GM18517 (cell line): ENCODE data around the gene CEP57.

Experiments used
- ATAC-seq: cut with Tn5 transposase; IDR thresholded peaks from one replicate; pipeline ENCODE4 v1.9.1; 2021; ENCODE audit warnings: mild to moderate bottlenecking, moderate library complexity; ENCODE audit not compliant: unreplicated experiment

Gene CEP57

DNA sequence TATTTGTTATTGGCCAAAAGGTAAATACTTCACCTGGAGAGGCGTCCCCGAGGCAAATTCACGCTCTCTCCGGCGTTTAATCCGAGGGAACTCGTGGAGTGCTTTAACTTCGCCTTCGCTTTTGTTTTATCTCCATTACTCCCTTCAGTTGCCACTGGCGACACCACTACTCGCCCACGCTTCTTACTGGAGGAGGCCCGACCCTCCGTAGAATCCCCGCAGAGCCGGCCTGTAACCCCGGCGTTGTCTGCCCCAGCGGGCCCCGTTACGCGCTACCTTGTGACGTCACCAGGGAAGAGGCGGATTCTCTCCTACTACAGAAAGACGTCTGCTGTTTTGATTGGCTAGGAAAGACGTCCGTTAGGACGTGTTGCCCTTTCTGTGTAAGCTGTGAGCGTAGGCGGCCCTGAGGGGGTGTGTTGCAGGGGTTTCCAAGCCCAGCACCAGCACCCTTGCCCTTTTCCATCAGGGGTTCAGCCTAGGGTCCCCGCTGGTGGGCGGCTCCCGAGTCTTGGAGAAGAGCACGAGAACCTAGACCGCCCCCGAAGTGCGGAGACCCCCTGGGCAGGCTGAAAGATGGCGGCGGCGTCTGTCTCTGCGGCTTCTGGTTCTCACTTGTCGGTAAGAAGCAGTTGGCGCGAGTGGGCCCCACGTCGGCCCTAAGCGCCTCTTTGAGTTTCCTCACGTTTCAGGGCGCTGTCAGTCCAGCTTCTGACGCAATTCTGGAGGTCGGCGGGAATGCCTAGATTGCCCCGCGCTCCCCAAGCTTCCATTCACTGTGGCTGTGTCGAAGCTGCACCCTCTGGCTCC, at the start of gene CEP57:
Gene CEP57, plus strand, starts transcription at position 376 of the 810 bp plus-strand sequence. Its CDS starts 201 bp downstream, at position 577.
- ATAC-seq = peak; percentile 76

GRCh38 chr11:95750101-95750500, 40.2 kb upstream of the CEP57 start:
- no peak for ATAC-seq

GRCh38 chr11:95751515-95751914, 38.8 kb upstream of the CEP57 start:
- no peak for ATAC-seq

DNA sequence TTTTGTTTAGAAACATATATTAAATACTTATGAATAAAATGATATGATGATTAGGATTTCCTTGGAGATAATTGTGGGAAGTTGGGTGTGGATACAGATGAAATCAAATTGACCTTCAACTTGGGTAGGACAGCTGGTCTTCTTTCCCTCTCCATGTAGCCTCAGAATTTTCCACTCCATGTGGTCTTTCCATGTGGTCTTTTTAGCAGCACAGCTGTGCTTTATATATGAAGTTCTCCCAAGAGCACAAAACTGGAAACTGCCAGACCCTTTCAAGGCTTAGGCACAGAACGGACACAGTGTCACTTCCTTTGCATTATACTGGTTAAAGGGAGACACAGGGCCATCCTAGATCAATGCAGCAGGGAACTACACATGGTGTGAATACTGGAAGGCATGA, 29.4 kb upstream of the CEP57 start:
- ATAC-seq = no peak

DNA sequence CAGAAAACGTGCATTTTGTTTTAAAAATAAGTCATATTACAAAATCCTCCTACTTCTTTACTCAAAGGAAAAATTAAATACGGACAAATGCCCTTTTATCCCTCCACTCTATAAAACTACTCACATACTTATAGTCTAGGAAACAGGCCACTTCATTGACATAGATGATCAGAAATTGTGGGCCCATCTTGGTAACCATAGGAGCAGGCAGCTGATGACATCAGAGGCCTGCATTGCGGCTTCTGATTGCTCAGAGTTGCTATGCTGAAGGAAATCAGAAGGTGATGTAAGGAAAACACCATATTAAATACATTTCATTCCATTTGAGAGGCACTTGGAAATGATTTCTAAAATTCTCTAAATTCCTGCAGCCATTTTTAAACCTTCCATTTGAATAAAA, 27.8 kb upstream of the CEP57 start:
- no peak for ATAC-seq

- no peak for ATAC-seq
These were observed 25.9 kb upstream of the CEP57 start for GRCh38 chr11:95764267-95764898.

DNA sequence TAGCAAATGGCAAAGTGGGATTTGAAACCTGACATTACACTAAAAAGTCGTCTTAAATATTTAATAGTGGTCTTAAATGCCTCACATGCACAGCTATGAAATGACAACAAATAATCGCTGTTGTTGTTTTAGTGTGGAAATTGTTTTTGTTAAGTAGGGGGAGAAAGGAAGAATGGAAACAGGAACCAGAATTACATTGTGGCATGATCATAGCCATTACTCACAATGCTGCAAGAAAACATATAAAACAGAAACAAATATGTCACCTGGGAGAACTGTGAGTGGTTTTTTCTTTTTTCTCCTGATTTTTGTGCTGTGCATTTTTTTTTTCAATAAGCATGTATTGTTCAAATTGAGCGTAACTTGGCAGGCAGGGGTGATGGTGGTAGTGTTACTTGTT, 23.6 kb upstream of the CEP57 start:
- no peak for ATAC-seq

- ATAC-seq = no peak
These were observed 22.8 kb upstream of the CEP57 start for GRCh38 chr11:95767498-95767897.

DNA sequence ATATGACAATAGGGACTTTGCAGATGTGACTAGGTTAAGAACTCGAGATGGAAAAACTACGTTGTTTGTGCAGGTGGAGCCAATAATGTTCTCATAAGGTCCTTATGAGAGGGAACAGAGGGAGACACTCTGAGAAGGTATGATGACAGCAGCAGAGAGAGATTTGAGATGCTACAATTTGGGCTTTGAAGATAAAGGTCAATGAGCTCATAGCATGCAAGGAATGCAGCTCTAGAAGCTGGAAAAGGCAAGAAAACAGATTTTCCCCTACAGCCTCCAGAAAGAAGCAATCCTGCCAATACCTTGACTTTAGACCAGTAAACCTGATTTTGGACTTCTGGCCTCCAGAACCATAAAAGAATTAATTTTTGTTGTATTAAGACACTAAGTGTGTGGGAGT, 21.8 kb upstream of the CEP57 start:
- no peak for ATAC-seq

- ATAC-seq = no peak
These were observed 13.4 kb upstream of the CEP57 start for GRCh38 chr11:95776859-95777258.

GRCh38 chr11:95778699-95779098, 11.6 kb upstream of the CEP57 start:
- ATAC-seq = no peak

DNA sequence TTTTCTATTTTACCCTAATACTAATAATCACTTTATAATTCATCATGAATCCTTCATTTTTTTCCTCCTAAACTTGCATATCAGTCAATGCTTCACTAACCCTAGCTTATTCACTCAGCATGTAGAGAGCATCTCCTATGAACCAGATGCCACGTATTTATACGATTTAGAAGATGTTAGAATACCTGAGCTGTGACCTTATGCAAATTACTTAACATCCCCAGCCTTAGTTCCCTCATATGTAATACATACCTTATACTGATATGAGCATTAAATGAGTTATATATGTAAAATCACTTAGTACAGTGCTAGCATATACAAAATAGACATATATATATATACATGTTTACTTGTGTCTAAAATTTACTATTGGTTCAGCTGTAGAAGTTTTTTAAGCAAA, 9.8 kb upstream of the CEP57 start:
- ATAC-seq = no peak

GRCh38 chr11:95788921-95789505, 1.3 kb upstream of the CEP57 start:
- ATAC-seq = no peak

DNA sequence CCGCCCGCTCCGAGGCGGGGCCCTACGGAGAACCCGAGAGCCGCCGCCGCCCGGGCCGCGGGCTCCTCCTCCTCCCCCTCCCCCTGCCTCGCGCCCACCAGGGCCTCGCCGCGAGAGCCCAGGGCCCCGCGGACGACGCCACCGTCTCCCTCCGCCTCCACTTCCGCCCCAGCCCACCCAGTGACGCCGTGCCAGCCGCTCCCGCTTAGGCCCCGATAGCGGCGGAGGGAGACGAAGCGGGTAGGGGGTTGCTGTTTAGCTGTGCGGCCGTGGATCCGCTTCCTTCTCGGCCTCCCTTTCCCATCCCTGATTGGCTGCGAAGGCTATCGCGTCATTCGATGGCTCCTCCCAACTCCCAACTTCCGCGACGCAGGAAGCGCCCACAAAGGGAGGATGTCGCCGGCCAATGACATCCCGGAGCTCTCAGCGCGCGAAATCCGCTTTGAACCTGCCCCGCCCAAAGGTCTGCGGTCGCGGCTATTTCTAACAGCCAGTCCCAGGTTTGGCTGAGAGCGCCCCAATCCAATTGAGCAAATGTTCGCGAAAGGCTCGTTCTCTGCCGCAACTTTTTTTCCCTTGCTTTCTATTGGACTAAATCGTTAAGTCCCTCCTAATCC, 684 bp upstream of the CEP57 start, which contains the start of gene FAM76B:
Gene FAM76B, minus strand, starts transcription at position 277 of the 617 bp plus-strand sequence. CDS start 304 bp downstream, outside the sequence.
- peak; percentile 68 for ATAC-seq

- ATAC-seq = no peak
These were observed 823 bp downstream of the CEP57 start for GRCh38 chr11:95790933-95791708.

- no peak for ATAC-seq
These were observed 1.4 kb downstream of the CEP57 start for GRCh38 chr11:95791709-95792033.

GRCh38 chr11:95792200-95792599, 1.9 kb downstream of the CEP57 start:
- ATAC-seq = no peak

DNA sequence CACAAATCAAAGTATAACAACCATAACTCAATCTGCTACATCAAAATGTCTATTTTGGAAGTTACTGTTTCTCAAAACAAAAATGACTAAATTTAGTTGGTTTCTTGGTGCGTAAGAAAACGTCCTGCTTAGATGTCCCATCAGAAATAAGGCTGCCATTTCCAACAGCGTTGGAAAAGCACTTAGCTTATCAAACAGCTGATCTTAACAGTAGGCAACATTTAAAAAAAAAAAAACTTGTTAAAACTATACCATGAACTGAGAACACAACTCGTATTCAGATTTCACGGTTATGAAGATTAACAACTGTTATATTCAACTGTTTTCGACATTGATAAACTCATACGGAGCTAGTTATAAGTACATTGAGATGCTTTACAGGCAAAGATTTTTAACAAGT, 2.4 kb downstream of the CEP57 start:
- ATAC-seq = no peak

DNA sequence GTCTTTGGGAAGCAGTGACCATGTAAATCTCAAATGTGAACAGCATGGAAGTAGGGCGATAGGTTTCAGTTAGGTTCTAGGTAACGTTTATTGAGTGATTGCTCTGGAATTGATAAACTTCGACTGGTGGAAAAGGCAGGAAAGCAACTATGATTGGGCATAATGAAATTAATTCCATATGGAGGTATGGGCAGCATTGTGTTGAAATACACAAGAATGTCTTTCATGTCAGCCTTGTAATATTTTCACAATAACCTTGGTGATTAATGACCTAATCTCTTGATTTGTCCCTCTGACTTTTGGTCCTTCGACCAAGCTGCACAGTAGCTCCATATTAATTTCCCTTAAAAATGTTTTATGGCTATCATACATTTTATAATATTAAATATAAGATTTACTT, 2.8 kb downstream of the CEP57 start:
- no peak for ATAC-seq

DNA sequence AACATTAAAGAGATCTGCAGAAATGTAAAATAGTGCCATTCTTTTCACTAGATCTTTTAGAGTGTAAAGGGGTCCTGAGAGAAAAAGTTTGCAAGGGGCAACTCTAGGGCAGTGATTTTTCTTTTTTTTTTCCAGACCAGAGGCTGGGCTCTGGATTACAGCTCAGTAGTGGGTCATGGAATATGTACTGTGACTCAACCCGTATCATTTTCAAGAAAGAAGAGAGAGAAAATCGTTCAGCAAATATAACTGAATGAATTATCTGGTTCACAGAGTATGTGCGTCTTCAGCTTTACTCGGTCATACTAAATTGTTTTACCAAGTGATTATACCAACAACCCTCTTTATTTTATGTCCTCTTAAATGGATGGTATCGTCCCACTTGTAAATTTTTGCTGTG, 3.8 kb downstream of the CEP57 start:
- ATAC-seq = no peak
